GM19328 (cell line): ENCODE results near the gene ADA.

Experiments used
- ATAC-seq: cut with Tn5 transposase; IDR thresholded peaks from one replicate; pipeline ENCODE4 v1.9.1; 2021; ENCODE audit warnings: mild to moderate bottlenecking, moderate library complexity; ENCODE audit not compliant: unreplicated experiment

The ADA gene

GRCh38 chr20:44646023-44646640, 5.4 kb downstream of the ADA start:
- no peak for ATAC-seq

GRCh38 chr20:44644667-44645131, 6.8 kb downstream of the ADA start:
- ATAC-seq, result no peak

- no peak for ATAC-seq
Observed at GRCh38 chr20:44644230-44644617, 7.3 kb downstream of the ADA start.

- ATAC-seq, result no peak
Observed at GRCh38 chr20:44643596-44644229, 7.8 kb downstream of the ADA start.

- ATAC-seq, result no peak
Observed at GRCh38 chr20:44643154-44643519, 8.4 kb downstream of the ADA start.

GRCh38 chr20:44642203-44643153, 9.0 kb downstream of the ADA start:
- ATAC-seq, result no peak

- ATAC-seq, result no peak
Observed at GRCh38 chr20:44641325-44641724, 10.2 kb downstream of the ADA start.

GRCh38 chr20:44640522-44640921, 11.0 kb downstream of the ADA start:
- no peak for ATAC-seq

- no peak for ATAC-seq
Observed at GRCh38 chr20:44637522-44638372, 13.8 kb downstream of the ADA start.

- ATAC-seq, result no peak
Observed at GRCh38 chr20:44637042-44637441, 14.5 kb downstream of the ADA start.

- ATAC-seq, result no peak
Observed at GRCh38 chr20:44635877-44636276, 15.6 kb downstream of the ADA start.

- ATAC-seq, result no peak
Observed at GRCh38 chr20:44633872-44634600, 17.5 kb downstream of the ADA start.

- no peak for ATAC-seq
Observed at GRCh38 chr20:44633187-44633810, 18.2 kb downstream of the ADA start.

GRCh38 chr20:44632103-44632752, 19.3 kb downstream of the ADA start:
- ATAC-seq, result no peak

- ATAC-seq, result no peak
Observed at GRCh38 chr20:44630297-44630696, 21.2 kb downstream of the ADA start.

- ATAC-seq, result no peak
Observed at GRCh38 chr20:44629542-44629941, 22.0 kb downstream of the ADA start.

GRCh38 chr20:44629017-44629385, 22.5 kb downstream of the ADA start:
- ATAC-seq, result no peak

GRCh38 chr20:44627364-44628010, 24.0 kb downstream of the ADA start:
- no peak for ATAC-seq

- no peak for ATAC-seq
Observed at GRCh38 chr20:44626278-44626677, 25.2 kb downstream of the ADA start.
